IMR-90 (cell line): Measurements from ENCODE around the gene STAU1. TPM values are rescaled to one million over a fixed set of nuclear protein-coding genes. Genes with fewer than 3 reads are reported as not detected.
"Not testable (repeated sequence)": the region's sequence is repeated elsewhere in the genome, so short reads cannot be mapped to it uniquely, and the experiment has no call there.

Source experiments
- ATAC-seq: fragments of 200-7000 bp; cut with Tn5 transposase; 2 replicates; pipeline ENCODE4 v1.9.1; 2020; ENCODE audit warnings: low read depth, mild to moderate bottlenecking, moderate library complexity
- BruUV-seq: library from RNA; stranded (reverse); fragments of 400-500 nt; replicated peaks from 2 replicates; lab custom pipeline; 2021; lab: Mats Ljungman, UMichigan
- CTCF ChIA-PET: fragments of 300-600 bp; formaldehyde crosslinking; extraction: SDS; loops from one replicate; lab custom pipeline; 2021; ENCODE audit warnings: antibody characterized with exemption; lab: Yijun Ruan, JAX
- POLR2A ChIA-PET: fragments of 300-600 bp; sonication (Branson Sonifier 250); formaldehyde crosslinking; loops from one replicate; lab custom pipeline; 2022; ENCODE audit warnings: antibody characterized with exemption; ENCODE audit not compliant: unreplicated experiment; lab: Charles Lee
- DNase-seq: peaks from one replicate; pipeline ENCODE4 v3.0.0; 2013
- H2AFZ ChIP-seq: replicated peaks from 2 replicates; pipeline ENCODE3; 2013; ENCODE audit warnings: low read length, mild to moderate bottlenecking; ENCODE audit not compliant: poor library complexity
- H2AK5ac ChIP-seq: 2 replicates; pipeline ENCODE4 v1.6.1; 2013; ENCODE audit warnings: low read depth, low read length, inconsistent platforms
- H2AK9ac ChIP-seq: replicated peaks from 2 replicates; pipeline ENCODE3; 2013; ENCODE audit warnings: mild to moderate bottlenecking, low read depth, low read length, moderate library complexity; ENCODE audit not compliant: poor library complexity
- H2BK120ac ChIP-seq: 2 replicates; pipeline ENCODE4 v1.6.1; 2013; ENCODE audit warnings: low read depth, low read length, inconsistent platforms
- H2BK15ac ChIP-seq: 3 replicates; pipeline ENCODE4 v1.6.1; 2013; ENCODE audit warnings: low read depth, low read length, inconsistent platforms
- H2BK20ac ChIP-seq: 2 replicates; pipeline ENCODE4 v1.6.1; 2013; ENCODE audit warnings: low read depth, mild to moderate bottlenecking, inconsistent platforms, low read length, moderate library complexity
- H2BK5ac ChIP-seq: 2 replicates; pipeline ENCODE4 v1.6.1; 2013; ENCODE audit warnings: mild to moderate bottlenecking, low read depth, low read length, inconsistent platforms; ENCODE audit not compliant: poor library complexity, severe bottlenecking
- H3K14ac ChIP-seq: replicated peaks from 2 replicates; pipeline ENCODE4 v1.6.1; 2013; ENCODE audit warnings: low read depth, low read length, inconsistent platforms
- H3K18ac ChIP-seq: 2 replicates; pipeline ENCODE4 v1.6.1; 2013; ENCODE audit warnings: low read depth, low read length, control low read depth
- H3K23ac ChIP-seq: 2 replicates; pipeline ENCODE4 v1.6.1; 2013; ENCODE audit warnings: low read depth, low read length, inconsistent platforms
- H3K27ac ChIP-seq: 2 replicates; pipeline ENCODE4 v1.5.1; 2013; ENCODE audit warnings: mild to moderate bottlenecking, control low read depth, low read length; ENCODE audit not compliant: insufficient read depth
- H3K27me3 ChIP-seq: 2 replicates; pipeline ENCODE4 v1.6.1; 2013; ENCODE audit warnings: low read length; ENCODE audit not compliant: control insufficient read depth, insufficient read depth
- H3K36me3 ChIP-seq: 2 replicates; pipeline ENCODE4 v1.6.1; 2013; ENCODE audit warnings: low read length, mixed read lengths; ENCODE audit not compliant: control insufficient read depth, insufficient read depth
- H3K4ac ChIP-seq: 2 replicates; pipeline ENCODE4 v1.6.1; 2013; ENCODE audit warnings: low read depth, low read length, inconsistent platforms
- H3K4me1 ChIP-seq: 2 replicates; pipeline ENCODE4 v1.6.1; 2013; ENCODE audit warnings: low read length, mixed read lengths; ENCODE audit not compliant: control insufficient read depth, insufficient read depth
- H3K4me2 ChIP-seq: 2 replicates; pipeline ENCODE4 v1.6.1; 2013; ENCODE audit warnings: low read depth, mild to moderate bottlenecking, control low read depth, low read length, moderate library complexity
- H3K4me3 ChIP-seq: 2 replicates; pipeline ENCODE4 v1.5.1; 2013; ENCODE audit warnings: low read depth, mild to moderate bottlenecking, control low read depth, low read length, moderate library complexity; ENCODE audit not compliant: insufficient read depth
- H3K56ac ChIP-seq: 2 replicates; pipeline ENCODE4 v1.6.1; 2013; ENCODE audit warnings: low read length, inconsistent platforms; ENCODE audit not compliant: insufficient read depth; ENCODE audit errors: extremely low read depth
- H3K79me1 ChIP-seq, 2 experiments: 2 replicates each; pipeline ENCODE4 v1.6.1; 2013; ENCODE audit warnings: low read length in 2 of 2, inconsistent platforms in 1 of 2, low read depth in 1 of 2
- H3K9ac ChIP-seq: 2 replicates; pipeline ENCODE4 v1.6.1; 2013; ENCODE audit warnings: low read depth, low read length, control low read depth
- H3K9me1 ChIP-seq: 2 replicates; pipeline ENCODE4 v1.6.1; 2013; ENCODE audit warnings: low read length, inconsistent platforms; ENCODE audit not compliant: insufficient read depth
- H3K9me3 ChIP-seq: 2 replicates; pipeline ENCODE4 v1.6.1; 2013; ENCODE audit warnings: low read length; ENCODE audit not compliant: control insufficient read depth, insufficient read depth
- H4K20me1 ChIP-seq: 2 replicates; pipeline ENCODE4 v1.6.1; 2013; ENCODE audit warnings: low read length, inconsistent platforms; ENCODE audit not compliant: insufficient read depth
- H4K5ac ChIP-seq: 2 replicates; pipeline ENCODE4 v1.6.1; 2013; ENCODE audit warnings: mild to moderate bottlenecking, low read depth, low read length, control low read depth
- H4K8ac ChIP-seq, 2 experiments: 2 replicates each; pipeline ENCODE4 v1.6.1; 2013; ENCODE audit warnings: low read depth in 2 of 2, low read length in 2 of 2, control low read depth in 1 of 2, inconsistent platforms in 1 of 2
- H4K91ac ChIP-seq: 2 replicates; pipeline ENCODE4 v1.6.1; 2013; ENCODE audit warnings: low read depth, low read length, inconsistent platforms; ENCODE audit not compliant: insufficient read depth
- ELK1 ChIP-seq: fragments of 150-350 bp; IDR thresholded peaks from 2 replicates; pipeline ENCODE4 v1.6.1; 2016; ENCODE audit warnings: low read depth, mild to moderate bottlenecking, low read length, moderate library complexity, borderline replicate concordance
- FOS ChIP-seq: fragments of 150-350 bp; IDR thresholded peaks from 2 replicates; pipeline ENCODE4 v1.6.1; 2016; ENCODE audit warnings: low read depth, low read length
- MAFK ChIP-seq: IDR thresholded peaks from 2 replicates; pipeline ENCODE4 v1.6.1; 2012; ENCODE audit warnings: low read depth, low read length, improper control_type of control experiment
- NFE2L2 ChIP-seq: fragments of 150-350 bp; IDR thresholded peaks from 2 replicates; pipeline ENCODE4 v1.6.1; 2016; ENCODE audit warnings: low read depth, mild to moderate bottlenecking, low read length
- SMC3 ChIP-seq: fragments of 150-350 bp; IDR thresholded peaks from 2 replicates; pipeline ENCODE4 v1.6.1; 2016; ENCODE audit warnings: low read depth, mild to moderate bottlenecking, antibody characterized with exemption, low read length, moderate library complexity
- WGBS, 2 experiments: methylation state at CpG; one replicate each; pipeline versions ENCODE4 v1.1.5 to v1.1.7; 2013; ENCODE audit warnings: missing lambda C conversion rate in 2 of 2; ENCODE audit not compliant: insufficient read length in 1 of 2; ENCODE audit errors: extremely low coverage in 2 of 2; 5-methylcytosine and 5-hydroxymethylcytosine counted together
- dilution Hi-C: fragments of 300-500 bp; cut with HindIII; formaldehyde crosslinking; loops from one replicate; pipeline ENCODE4 v1.14.3; 2018; ENCODE audit warnings: low sequenced_read_pairs; ENCODE audit not compliant: unreplicated experiment
- in situ Hi-C: fragments of 300-500 bp; cut with MboI; formaldehyde crosslinking; loops from 3 replicates; pipeline ENCODE4 v1.14.3; 2019; ENCODE audit warnings: low sequenced_read_pairs, inconsistent platforms, mixed read lengths
- intact Hi-C: fragments of 100-400 bp; cut with micrococcal nuclease; formaldehyde crosslinking; loops from 2 replicates; pipeline ENCODE4 v1.10.0; 2022
- polyA plus RNA-seq, 3 experiments: library from polyadenylated mRNA; depleted of rRNA; stranded (reverse); fragments of >200 nt; gene quantifications; 2 replicates each; pipeline ENCODE4 v1.2.3, GENCODE V29; 2012; ENCODE audit warnings: low replicate concordance in 1 of 3
- total RNA-seq: library from RNA; depleted of rRNA; stranded (reverse); fragments of >200 nt; gene quantifications from 2 replicates; pipeline ENCODE4 v1.2.3, GENCODE V29; 2012

STAU1 gene
- total and polyA plus RNA-seq, 2 of the 4 experiments (the other 2 are of a cell fraction) = 35.3 to 50.3 TPM

- TF ChIP-seq SMC3 (no peak), ELK1 (no peak), NFE2L2 (no peak), FOS (no peak), MAFK (no peak)
- H4K5ac ChIP-seq = no peak overlapping the region
- no peak overlapping the region for H3K4me2 ChIP-seq
- DNase-seq (no peak), ATAC-seq (no peak)
- no peak overlapping the region for H2BK5ac ChIP-seq
- ChIA-PET CTCF (interaction anchor here (0.9 kb wide), 1 partner anchor 18 kb away, joined by 3 read pairs; no protein-coding TSS in a partner anchor), POLR2A (no interaction called here)
- no peak overlapping the region for H3K23ac ChIP-seq
- H3K9ac ChIP-seq = no peak overlapping the region
- intact Hi-C loops (no loop called here), in situ Hi-C loops (no loop called here), dilution Hi-C loops (no loop called here)
- WGBS, 2 experiments = 100% methylated on average over 2 of the region's 4 CpGs; no CpG with 5 or more reads in 1 of the 2 experiments
- no peak overlapping the region for H3K56ac ChIP-seq
- no peak overlapping the region for H2BK120ac ChIP-seq
- H3K4ac ChIP-seq = no peak overlapping the region
- no peak overlapping the region for H2BK15ac ChIP-seq
- no peaks in the 10 kb centered on the region for H3K36me3 ChIP-seq
- no peaks in the 10 kb centered on the region for H3K27me3 ChIP-seq
- H4K20me1 ChIP-seq = no peaks in the 10 kb centered on the region
- H3K4me3 ChIP-seq = no peak overlapping the region
- no peaks in the 10 kb centered on the region for H3K4me1 ChIP-seq
- no peak overlapping the region for H2AK5ac ChIP-seq
- H3K9me1 ChIP-seq = no peaks in the 10 kb centered on the region
- no peak overlapping the region for H4K91ac ChIP-seq
- H3K27ac ChIP-seq = no peak overlapping the region
- H2AFZ ChIP-seq = no peak overlapping the region
- no peak overlapping the region for H3K14ac ChIP-seq
- H3K18ac ChIP-seq = no peak overlapping the region
- no peaks in the 10 kb centered on the region for H3K79me1 ChIP-seq
- H2AK9ac ChIP-seq = no peak overlapping the region
- H3K9me3 ChIP-seq = no peaks in the 10 kb centered on the region
- no peak overlapping the region for H2BK20ac ChIP-seq
- H4K8ac ChIP-seq = no peak overlapping the region
- no TSS peak for BruUV-seq
These were observed 11.7 kb upstream of the STAU1 start for GRCh38 chr20:49199729-49200293.

- CTCF ChIA-PET = interaction anchor here (1.1 kb wide), 1 partner anchor 24 kb away, joined by 3 read pairs; no protein-coding TSS in a partner anchor
- in situ Hi-C loops, H4K91ac ChIP-seq, H3K14ac ChIP-seq, H2BK15ac ChIP-seq, H3K27me3 ChIP-seq, H2AFZ ChIP-seq, H2AK5ac ChIP-seq, H3K9ac ChIP-seq, H3K18ac ChIP-seq, BruUV-seq, ATAC-seq, DNase-seq, H4K20me1 ChIP-seq, H3K4me3 ChIP-seq, H2BK20ac ChIP-seq, H3K36me3 ChIP-seq, H2BK5ac ChIP-seq, H3K4ac ChIP-seq, H3K79me1 ChIP-seq, H4K5ac ChIP-seq, H3K9me3 ChIP-seq, H2BK120ac ChIP-seq, H3K9me1 ChIP-seq, H3K4me2 ChIP-seq, H3K23ac ChIP-seq, POLR2A ChIA-PET, dilution Hi-C loops, H3K27ac ChIP-seq, H3K56ac ChIP-seq, H4K8ac ChIP-seq, intact Hi-C loops, H3K4me1 ChIP-seq, H2AK9ac ChIP-seq: not testable (repeated sequence)
- WGBS, 2 experiments = 77% methylated on average over 6 of the region's 11 CpGs; no CpG with 5 or more reads in 1 of the 2 experiments
These were observed 4.9 kb upstream of the STAU1 start for GRCh38 chr20:49192944-49193518.
